ENCODE data around the gene ZDHHC13. TPM values are rescaled to one million over a fixed set of nuclear protein-coding genes. Genes with fewer than 3 reads are reported as not detected.

ZDHHC13 gene
- total and polyA plus RNA-seq, 2 of the 4 experiments (the other 2 are of a cell fraction): 7.2 to 15.1 TPM

GRCh38 chr11:19218216-19218615, 101.2 kb downstream of the ZDHHC13 start:
- Histone ChIP-seq H2BK15ac (ENCODE audit: low read depth, low read length) (no peak overlapping the region), H3K27me3 (ENCODE audit: control insufficient read depth, insufficient read depth, low read length) (peaks cover 8% of the 10 kb centered on the region), H3K56ac (ENCODE audit: extremely low read depth, insufficient read depth, low read length) (no peak overlapping the region), H3K18ac (ENCODE audit: low read depth, low read length) (no peak overlapping the region), H3K9me3 (ENCODE audit: control insufficient read depth, insufficient read depth, low read length) (no peaks in the 10 kb centered on the region), H3K4ac (ENCODE audit: low read depth, low read length) (no peak overlapping the region), H2AFZ (replicated peaks; ENCODE audit: low read length, poor library complexity) (no peak overlapping the region), H3K27ac (ENCODE audit: insufficient read depth, low read length) (no peak overlapping the region), H3K14ac (replicated peaks; ENCODE audit: low read depth, low read length) (no peak overlapping the region), H3K9me1 (ENCODE audit: insufficient read depth, low read length) (no peaks in the 10 kb centered on the region), H3K79me1 (ENCODE audit: low read depth in 1 of 2, low read length in 2 of 2) (no peaks in the 10 kb centered on the region), H2BK120ac (ENCODE audit: low read depth, low read length) (no peak overlapping the region), H3K9ac (ENCODE audit: low read depth, low read length) (no peak overlapping the region), H4K8ac (ENCODE audit: low read depth in 2 of 2, low read length in 2 of 2) (no peak overlapping the region), H4K20me1 (ENCODE audit: insufficient read depth, low read length) (no peaks in the 10 kb centered on the region), H3K4me3 (ENCODE audit: insufficient read depth, low read depth, low read length) (no peak overlapping the region), H2AK5ac (ENCODE audit: low read depth, low read length) (no peak overlapping the region), H2AK9ac (replicated peaks; ENCODE audit: low read depth, low read length, poor library complexity) (no peak overlapping the region), H3K36me3 (ENCODE audit: control insufficient read depth, insufficient read depth, low read length) (no peaks in the 10 kb centered on the region), H3K4me2 (ENCODE audit: low read depth, low read length) (no peak overlapping the region), H4K91ac (ENCODE audit: insufficient read depth, low read depth, low read length) (no peak overlapping the region), H3K23ac (ENCODE audit: low read depth, low read length) (no peak overlapping the region), H2BK5ac (ENCODE audit: low read depth, low read length, poor library complexity, severe bottlenecking) (no peak overlapping the region), H3K4me1 (ENCODE audit: control insufficient read depth, insufficient read depth, low read length) (no peaks in the 10 kb centered on the region), H4K5ac (ENCODE audit: low read depth, low read length) (no peak overlapping the region), H2BK20ac (ENCODE audit: low read depth, low read length) (no peak overlapping the region)
- POLR2A ChIA-PET (ENCODE audit: unreplicated experiment): no interaction called here
- no CpG with 5 or more reads among the region's 3 CpGs for WGBS, 2 experiments (ENCODE audit: extremely low coverage in 2 of 2, insufficient read length in 1 of 2)
- no TSS peak for BruUV-seq (replicated peaks)
- in situ Hi-C loops (cut with MboI; ENCODE audit: low sequenced_read_pairs) (no loop called here), dilution Hi-C loops (cut with HindIII; ENCODE audit: low sequenced_read_pairs, unreplicated experiment) (no loop called here), intact Hi-C loops (cut with micrococcal nuclease) (no loop called here)
- TF ChIP-seq FOS (IDR thresholded peaks at IDR 0.05; ENCODE audit: low read depth, low read length) (no peak), RFX5 (IDR thresholded peaks at IDR 0.05; ENCODE audit: low read depth, low read length) (no peak), CEBPB (IDR thresholded peaks at IDR 0.05; ENCODE audit: low read depth, low read length) (no peak), MAFK (IDR thresholded peaks at IDR 0.05; ENCODE audit: low read depth, low read length) (no peak), RCOR1 (IDR thresholded peaks at IDR 0.05; ENCODE audit: insufficient replicate concordance, low read length) (no peak), MXI1 (IDR thresholded peaks at IDR 0.05; ENCODE audit: borderline replicate concordance, low read depth, low read length) (no peak), CHD1 (IDR thresholded peaks at IDR 0.05; ENCODE audit: low read depth, low read length) (no peak), BHLHE40 (IDR thresholded peaks at IDR 0.05; ENCODE audit: low read depth, low read length) (no peak), POLR2A (IDR thresholded peaks at IDR 0.05; ENCODE audit: low read depth, low read length) (no peak), NFE2L2 (IDR thresholded peaks at IDR 0.05; ENCODE audit: low read depth, low read length) (no peak), MAZ (IDR thresholded peaks at IDR 0.05; ENCODE audit: borderline replicate concordance, low read depth, low read length) (no peak), ELK1 (IDR thresholded peaks at IDR 0.05; ENCODE audit: borderline replicate concordance, low read depth, low read length) (no peak), CTCF (conservative IDR thresholded peaks at IDR 0.05; ENCODE audit: low read depth, low read length) (no peak), RAD21 (IDR thresholded peaks at IDR 0.05; ENCODE audit: low read length) (no peak), SMC3 (IDR thresholded peaks at IDR 0.05; ENCODE audit: low read depth, low read length) (no peak)
- CTCF ChIA-PET: no interaction called here
- no peak for DNase-seq
- ATAC-seq (ENCODE audit: low read depth): no peak
